Skeletal muscle tissue (tissue), 4 donors: ENCODE results near the gene IGF1R. TPM values are rescaled to one million over a fixed set of nuclear protein-coding genes. Genes with fewer than 3 reads are reported as not detected.

Experiments used
- H3K27ac ChIP-seq: one replicate; pipeline ENCODE4 v1.7.0; 2013; ENCODE audit warnings: mild to moderate bottlenecking, low read depth, low read length, inconsistent platforms
- H3K27me3 ChIP-seq, 3 donors: one replicate each; pipeline ENCODE4 v1.7.0; 2013; ENCODE audit warnings: low read length in 3 of 3; ENCODE audit not compliant: control insufficient read depth in 3 of 3, insufficient read depth in 3 of 3
- H3K36me3 ChIP-seq, 3 donors: one replicate each; pipeline ENCODE4 v1.7.0; 2013; ENCODE audit warnings: low read length in 3 of 3; ENCODE audit not compliant: control insufficient read depth in 3 of 3, insufficient read depth in 3 of 3
- H3K4me1 ChIP-seq, 3 donors: one replicate each; pipeline ENCODE4 v1.7.0; 2013; ENCODE audit warnings: low read length in 3 of 3, mild to moderate bottlenecking in 3 of 3; ENCODE audit not compliant: control insufficient read depth in 3 of 3, insufficient read depth in 3 of 3
- H3K4me3 ChIP-seq, 3 donors: one replicate each; pipeline ENCODE4 v1.7.0; 2013; ENCODE audit warnings: low read length in 3 of 3
- H3K9ac ChIP-seq, 3 donors: one replicate each; pipeline ENCODE4 v1.7.0; 2013; ENCODE audit warnings: low read length in 3 of 3, mild to moderate bottlenecking in 3 of 3, moderate library complexity in 2 of 3, low read depth in 1 of 3
- H3K9me3 ChIP-seq, 3 donors: one replicate each; pipeline ENCODE4 v1.7.0; 2013; ENCODE audit warnings: low read length in 3 of 3; ENCODE audit not compliant: control insufficient read depth in 3 of 3
- total RNA-seq: library from RNA; depleted of rRNA; stranded (reverse); fragments of >200 nt; gene quantifications from one replicate; pipeline ENCODE4 v1.2.3, GENCODE V29; 2014
- donor health status: Osteomylitis.

IGF1R gene
- total RNA-seq, 1 donor from 2014 or later: 25.6 TPM

DNA sequence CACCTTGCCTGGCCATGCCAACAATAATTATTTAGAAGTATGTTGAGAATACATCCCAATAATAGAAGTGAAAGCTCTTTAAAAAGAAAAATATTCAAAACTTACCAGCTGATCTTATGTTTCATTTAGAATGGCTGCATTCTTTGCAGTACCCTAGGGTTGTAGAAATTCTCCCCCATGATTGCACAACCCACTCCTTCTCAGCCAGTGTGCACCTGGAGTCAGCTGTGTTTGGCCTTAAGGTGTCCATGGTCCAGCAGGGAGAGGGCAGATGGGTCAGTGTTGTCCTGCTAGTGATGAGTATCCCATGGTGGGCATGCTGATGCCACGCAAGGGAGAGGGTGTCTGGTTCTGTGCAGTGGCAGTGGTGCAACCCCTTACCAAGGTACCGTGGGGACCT lies 117.3 kb downstream of the IGF1R start:
- Histone ChIP-seq H3K36me3 (no peaks in the 10 kb centered on the region), H3K4me1 (peaks cover 2 to 19% (median 12%) of the 10 kb centered on the region in 3 donors), H3K9ac (no peak overlapping the region), H3K27me3 (no peaks in the 10 kb centered on the region), H3K27ac (no peak overlapping the region), H3K4me3 (no peak overlapping the region), H3K9me3 (no peaks in the 10 kb centered on the region)

DNA sequence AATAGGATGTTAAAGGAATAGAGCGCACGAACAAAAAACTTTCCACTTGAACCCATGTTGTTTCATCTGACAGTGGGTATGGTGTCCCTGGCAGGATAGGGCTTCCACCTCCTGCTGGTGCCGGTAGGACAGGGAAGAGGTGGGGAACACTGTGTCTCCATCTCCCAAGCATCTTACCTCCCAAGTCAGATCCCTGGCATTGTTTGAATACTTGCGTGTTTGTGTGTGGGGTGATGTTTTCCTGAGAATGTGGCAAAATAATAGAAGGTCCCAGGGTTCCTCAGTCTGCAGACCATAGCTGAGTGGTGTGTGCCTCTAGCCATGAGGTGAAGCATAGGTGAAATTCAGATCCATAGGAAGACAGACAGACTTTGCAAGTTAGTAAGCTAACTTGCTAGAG lies 119.4 kb downstream of the IGF1R start:
- peaks cover 0 to 7% (median 4%) of the 10 kb centered on the region in 3 donors for H3K4me1 ChIP-seq
- H3K36me3 ChIP-seq: no peaks in the 10 kb centered on the region
- no peak overlapping the region for H3K9ac ChIP-seq
- no peak overlapping the region for H3K4me3 ChIP-seq
- no peaks in the 10 kb centered on the region for H3K27me3 ChIP-seq
- H3K27ac ChIP-seq: no peak overlapping the region
- H3K9me3 ChIP-seq: no peaks in the 10 kb centered on the region

DNA sequence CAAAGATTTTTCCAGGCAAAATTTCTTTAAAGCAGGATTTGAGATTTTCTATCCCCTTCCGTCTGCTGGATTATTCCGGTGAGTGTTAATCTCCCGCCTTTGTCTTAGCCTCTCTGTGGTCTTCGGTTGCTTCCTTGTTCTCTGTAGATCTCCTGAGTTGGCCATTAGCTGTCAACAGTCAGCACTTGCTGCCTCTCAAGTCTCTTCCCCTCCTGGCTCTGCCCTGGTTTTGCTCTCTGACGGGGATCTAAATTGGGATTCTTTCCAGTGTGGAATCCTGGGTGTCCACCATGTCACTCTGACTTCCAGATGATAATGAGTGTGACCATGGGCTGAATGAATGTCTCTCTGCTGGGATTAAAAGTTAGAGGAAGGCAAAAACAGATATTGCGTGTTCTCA lies 121.5 kb downstream of the IGF1R start:
- H3K4me1 ChIP-seq: peaks cover 0 to 4% (median 2%) of the 10 kb centered on the region in 3 donors
- H3K4me3 ChIP-seq: no peak overlapping the region
- no peak overlapping the region for H3K27ac ChIP-seq
- H3K36me3 ChIP-seq: no peaks in the 10 kb centered on the region
- H3K27me3 ChIP-seq: no peaks in the 10 kb centered on the region
- no peaks in the 10 kb centered on the region for H3K9me3 ChIP-seq
- H3K9ac ChIP-seq: no peak overlapping the region

DNA sequence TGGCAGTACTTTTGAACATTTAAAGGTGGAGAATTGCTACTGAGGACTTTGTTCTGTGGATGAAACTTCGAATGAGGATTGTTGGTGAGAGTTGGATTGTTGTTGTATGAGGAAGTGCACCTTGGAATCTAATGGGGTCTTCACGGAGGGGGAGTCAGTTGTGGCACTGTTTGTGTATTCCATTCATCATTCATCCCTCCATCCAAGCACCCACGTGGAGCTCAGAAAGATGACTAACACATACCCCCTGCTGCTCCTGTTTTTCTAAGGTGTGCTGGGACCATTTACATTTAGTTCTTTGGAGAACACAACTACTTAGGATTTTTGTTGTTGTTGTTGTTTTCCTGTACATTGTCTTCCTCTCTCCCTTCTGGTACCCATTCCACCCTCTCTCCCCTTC lies 122.6 kb downstream of the IGF1R start:
- H3K27ac ChIP-seq: no peak overlapping the region
- peaks cover 0 to 4% (median 2%) of the 10 kb centered on the region in 3 donors for H3K4me1 ChIP-seq
- no peak overlapping the region for H3K4me3 ChIP-seq
- no peak overlapping the region for H3K9ac ChIP-seq
- H3K27me3 ChIP-seq: no peaks in the 10 kb centered on the region
- H3K9me3 ChIP-seq: no peaks in the 10 kb centered on the region
- no peaks in the 10 kb centered on the region for H3K36me3 ChIP-seq

DNA sequence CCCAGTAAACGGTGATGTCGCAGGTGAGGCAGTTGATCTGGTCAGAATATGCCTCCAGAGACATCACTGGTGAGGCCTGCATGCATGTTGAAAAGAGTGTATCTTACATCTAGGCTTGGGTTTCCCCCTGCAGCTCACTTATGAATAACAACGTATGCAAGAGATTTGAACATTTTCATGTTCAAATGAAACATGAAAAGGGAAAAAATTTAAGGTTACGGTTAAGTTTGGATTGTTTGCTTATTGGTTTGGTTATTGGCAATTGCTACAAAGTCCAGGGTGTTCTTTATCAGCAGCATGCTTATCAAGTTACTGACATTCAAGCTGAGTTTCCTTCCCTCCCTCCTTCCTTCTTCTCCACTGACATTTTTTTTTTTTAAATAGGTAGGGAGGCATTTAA lies 123.2 kb downstream of the IGF1R start:
- Histone ChIP-seq H3K9me3 (no peaks in the 10 kb centered on the region), H3K27me3 (no peaks in the 10 kb centered on the region), H3K4me1 (peaks cover 2 to 6% (median 3%) of the 10 kb centered on the region in 3 donors), H3K4me3 (no peak overlapping the region), H3K9ac (no peak overlapping the region), H3K36me3 (no peaks in the 10 kb centered on the region), H3K27ac (no peak overlapping the region)

DNA sequence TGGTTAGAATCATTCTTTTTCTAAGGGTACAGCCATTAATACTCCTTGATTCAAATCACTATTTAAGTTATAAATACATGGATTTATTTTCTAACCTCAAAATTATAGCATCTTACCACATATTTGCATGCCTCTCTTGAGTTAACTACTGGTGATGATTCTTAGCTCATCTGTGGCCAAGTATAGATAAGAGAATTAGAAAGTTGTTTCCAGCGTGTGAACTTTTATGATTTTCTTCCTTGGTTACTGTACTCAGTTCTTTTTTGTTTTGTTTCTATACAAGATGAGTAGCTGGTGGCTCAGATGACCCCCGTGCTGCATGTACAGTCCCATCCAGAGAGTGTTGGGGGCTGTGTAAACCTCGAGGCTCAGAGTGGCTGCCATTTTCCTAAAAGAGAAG lies 124.6 kb downstream of the IGF1R start:
- no peak overlapping the region for H3K9ac ChIP-seq
- no peaks in the 10 kb centered on the region for H3K9me3 ChIP-seq
- no peaks in the 10 kb centered on the region for H3K27me3 ChIP-seq
- H3K4me1 ChIP-seq: peaks cover 7 to 14% (median 12%) of the 10 kb centered on the region in 3 donors
- no peak overlapping the region for H3K4me3 ChIP-seq
- H3K27ac ChIP-seq: no peak overlapping the region
- no peaks in the 10 kb centered on the region for H3K36me3 ChIP-seq

DNA sequence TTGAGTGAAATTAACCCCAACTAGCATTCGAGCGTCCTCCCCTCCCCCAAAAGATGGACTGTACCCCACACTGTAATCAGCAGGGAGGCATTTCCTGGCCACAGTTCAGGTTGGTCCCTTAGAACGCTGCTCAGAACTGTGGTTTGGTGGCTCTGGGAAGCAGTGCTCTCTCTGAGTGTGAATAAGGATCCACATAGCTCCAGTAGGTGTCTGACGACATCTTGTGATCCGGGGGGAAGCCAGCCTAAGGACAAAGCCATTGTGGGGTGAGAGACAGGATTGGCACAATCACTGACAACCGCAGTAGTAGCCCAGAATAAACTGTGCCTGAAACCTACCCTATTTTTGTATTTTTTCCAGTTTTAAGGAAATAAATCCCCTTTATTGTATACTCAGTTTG lies 125.3 kb downstream of the IGF1R start:
- Histone ChIP-seq H3K9me3 (no peaks in the 10 kb centered on the region), H3K27me3 (no peaks in the 10 kb centered on the region), H3K4me3 (no peak overlapping the region), H3K4me1 (peaks cover 7 to 13% (median 12%) of the 10 kb centered on the region in 3 donors), H3K27ac (no peak overlapping the region), H3K9ac (no peak overlapping the region), H3K36me3 (no peaks in the 10 kb centered on the region)

DNA sequence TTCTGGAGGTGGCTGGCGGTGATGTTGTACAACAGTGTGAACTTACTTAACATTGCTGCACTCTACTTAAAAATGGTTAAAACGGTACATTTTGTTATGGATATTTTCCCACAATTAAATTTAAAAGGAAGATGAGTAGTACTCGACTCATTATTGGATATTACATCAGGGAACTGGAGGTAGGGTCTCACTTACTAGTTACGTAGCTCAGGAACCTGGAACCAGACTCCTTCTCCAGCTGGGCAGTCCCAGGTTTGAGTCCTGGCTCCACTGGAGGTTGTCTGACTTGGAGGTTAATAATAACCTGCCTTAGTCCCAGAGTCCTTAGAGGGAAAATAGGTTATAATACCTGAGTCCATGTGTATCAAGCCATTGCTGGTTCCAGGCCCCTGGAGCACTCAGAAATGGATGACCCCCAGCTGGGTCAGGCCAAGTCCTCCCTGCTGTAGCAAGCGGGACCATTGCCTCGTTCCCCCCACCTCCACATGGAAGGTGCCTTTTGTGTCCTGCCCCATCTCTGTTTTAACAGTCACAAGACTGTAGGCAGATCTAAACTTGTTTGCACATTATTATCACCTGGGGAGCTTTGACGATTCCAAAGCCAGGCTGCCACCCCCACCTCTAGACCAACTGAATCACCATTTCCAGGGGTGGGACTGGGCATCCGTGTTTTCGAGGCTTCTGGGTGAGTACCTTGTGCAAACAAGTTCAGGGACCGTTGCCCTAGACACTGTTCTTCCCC lies 126.6 kb downstream of the IGF1R start:
- Histone ChIP-seq H3K4me3 (no peak overlapping the region), H3K9me3 (no peaks in the 10 kb centered on the region), H3K27ac (no peak overlapping the region), H3K27me3 (no peaks in the 10 kb centered on the region), H3K9ac (no peak overlapping the region), H3K4me1 (peaks cover 11 to 13% (median 11%) of the 10 kb centered on the region in 3 donors), H3K36me3 (no peaks in the 10 kb centered on the region)

DNA sequence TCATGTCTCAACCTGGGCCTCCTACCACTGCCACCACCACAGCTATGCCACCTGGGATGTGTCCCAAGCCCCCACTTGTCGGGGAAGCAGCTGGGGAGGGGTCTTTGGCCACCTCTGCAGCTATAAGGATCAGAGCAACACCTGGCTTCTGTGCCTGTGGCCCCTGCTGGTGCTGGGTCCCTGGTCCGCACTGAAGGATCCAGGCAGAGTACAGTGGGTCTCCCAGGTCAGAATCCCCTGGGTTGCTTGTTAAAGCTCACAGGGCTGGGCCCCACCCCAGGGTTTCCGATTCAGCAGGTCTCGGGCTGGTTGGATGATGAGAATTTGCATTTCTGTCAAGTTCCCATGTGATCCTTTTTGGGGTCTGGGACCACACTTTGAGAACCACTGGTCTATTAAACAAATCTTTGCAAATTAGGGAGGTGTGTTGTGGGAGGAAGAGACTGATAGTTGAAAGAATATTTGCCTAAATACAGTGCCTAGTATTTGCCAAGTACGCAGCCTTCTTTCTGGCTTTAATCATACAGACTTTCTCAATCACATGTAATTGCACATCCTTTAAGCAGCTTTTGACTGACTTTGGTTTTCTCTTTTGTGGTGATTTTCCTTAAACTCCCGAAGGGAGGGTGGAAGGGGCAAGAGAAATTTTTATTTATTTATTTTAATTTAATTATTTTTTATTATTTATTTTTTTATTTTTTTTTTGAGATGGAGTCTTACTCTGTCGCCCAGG lies 127.3 kb downstream of the IGF1R start:
- Histone ChIP-seq H3K4me1 (peaks cover 10 to 13% (median 11%) of the 10 kb centered on the region in 3 donors), H3K9ac (no peak overlapping the region), H3K9me3 (no peaks in the 10 kb centered on the region), H3K4me3 (no peak overlapping the region), H3K36me3 (no peaks in the 10 kb centered on the region), H3K27me3 (no peaks in the 10 kb centered on the region), H3K27ac (no peak overlapping the region)

DNA sequence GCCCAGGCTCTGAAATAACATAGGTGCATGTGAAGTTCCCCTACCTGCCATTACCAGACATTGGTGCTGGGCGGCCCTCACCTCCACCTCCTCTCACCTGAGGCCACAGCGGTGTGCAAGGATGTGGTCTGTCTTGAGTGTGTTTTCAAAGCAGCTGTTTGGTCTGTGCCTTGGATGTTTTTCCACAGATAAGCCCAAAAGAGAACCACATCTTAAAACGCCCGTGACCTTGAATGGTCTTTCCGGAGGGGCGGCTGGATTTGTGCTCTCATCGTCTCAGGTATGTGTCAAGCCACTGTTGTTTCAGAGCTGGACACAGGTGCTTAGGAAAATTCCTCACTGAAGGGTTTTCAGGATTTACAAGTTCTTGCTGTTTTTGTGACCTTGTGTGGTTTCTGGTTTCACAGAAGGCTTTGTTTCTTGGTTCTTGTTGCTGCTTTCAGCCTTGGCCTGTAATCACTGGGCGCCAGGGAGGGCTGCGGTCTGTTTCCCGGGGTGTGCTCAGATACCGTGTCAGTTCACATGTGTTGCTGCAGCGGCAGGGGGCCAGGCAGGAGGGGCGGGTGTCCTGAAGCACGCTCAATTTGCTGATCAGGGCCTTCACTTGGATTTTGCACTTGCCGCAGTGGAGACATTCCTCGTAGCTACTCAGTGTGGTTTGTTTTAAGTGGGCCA lies 128.4 kb downstream of the IGF1R start:
- Histone ChIP-seq H3K9ac (peak overlapping the region in 1 of 3 donors; percentile 14), H3K4me1 (peaks cover 10 to 13% (median 11%) of the 10 kb centered on the region in 3 donors), H3K27ac (peak overlapping the region; percentile 22), H3K27me3 (no peaks in the 10 kb centered on the region), H3K9me3 (no peaks in the 10 kb centered on the region), H3K36me3 (no peaks in the 10 kb centered on the region), H3K4me3 (no peak overlapping the region)
